Colonic mucosa (tissue), 4 donors: ENCODE data around the gene USP11. TPM values are rescaled to one million over a fixed set of nuclear protein-coding genes. Genes with fewer than 3 reads are reported as not detected.
A peak's percentile ranks its signal among the peaks of the same experiment; 100 is the strongest.

Experiments
- DNase-seq: peaks from one replicate; pipeline ENCODE4 v3.0.0-alpha.2; 2020
- H3K27ac ChIP-seq: fragments of 200-600 bp; one replicate; pipeline ENCODE4 v1.8.0; 2021
- H3K27me3 ChIP-seq: fragments of 200-600 bp; one replicate; pipeline ENCODE4 v1.8.0; 2021
- H3K36me3 ChIP-seq: fragments of 200-600 bp; one replicate; pipeline ENCODE4 v1.8.0; 2021
- H3K4me1 ChIP-seq: fragments of 200-600 bp; one replicate; pipeline ENCODE4 v1.8.0; 2021; ENCODE audit warnings: mild to moderate bottlenecking
- H3K4me3 ChIP-seq: fragments of 200-600 bp; one replicate; pipeline ENCODE4 v1.8.0; 2021
- H3K9ac ChIP-seq, 2 donors: one replicate each; pipeline ENCODE4 v1.7.0; 2013; ENCODE audit warnings: control low read depth in 2 of 2, low read depth in 2 of 2, low read length in 2 of 2
- H3K9me3 ChIP-seq: fragments of 200-600 bp; one replicate; pipeline ENCODE4 v1.8.0; 2021
- CTCF ChIP-seq: fragments of 200-600 bp; IDR thresholded peaks from one replicate; pipeline ENCODE4 v1.8.0; 2022; ENCODE audit warnings: antibody characterized with exemption, mild to moderate bottlenecking
- intact Hi-C: fragments of 100-400 bp; cut with DNase I; formaldehyde crosslinking; loops from one replicate; pipeline ENCODE4 v1.14.1; 2022
- total RNA-seq, 2 donors: library from RNA; stranded (reverse); fragmentation: NEBNext Ultra II Directional in 1 of 2; extraction: Animal tissue kit (Norgen Biotek cat#: 25700) in 1 of 2; gene quantifications; one replicate each; pipeline ENCODE4 v1.2.1, GENCODE V29; 2021
- donor health status: healthy.
- donor health status: DM: no; HTN: no; CAD: no.
- donor health status: DM: no; HTN: no; CAD: no.

Gene USP11
- total RNA-seq, 2 donors from 2014 or later, result 20.7 to 22.9 TPM

DNA sequence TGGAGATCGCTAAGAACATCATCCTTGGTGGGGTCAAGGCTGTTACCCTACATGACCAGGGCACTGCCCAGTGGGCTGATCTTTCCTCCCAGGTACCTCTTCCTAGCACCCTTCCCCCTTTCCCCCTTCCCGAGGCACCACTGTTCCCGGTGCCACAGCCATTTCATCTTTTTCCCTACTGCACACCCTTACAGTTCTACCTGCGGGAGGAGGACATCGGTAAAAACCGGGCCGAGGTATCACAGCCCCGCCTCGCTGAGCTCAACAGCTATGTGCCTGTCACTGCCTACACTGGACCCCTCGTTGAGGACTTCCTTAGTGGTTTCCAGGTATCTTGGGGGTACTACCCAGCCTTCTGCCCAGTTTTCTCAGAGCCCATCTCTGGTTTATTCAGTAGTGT is 33.5 kb upstream of the USP11 start:
- no peaks in the 10 kb centered on the region for H3K9me3 ChIP-seq
- H3K4me1 ChIP-seq, result peaks cover 16% of the 10 kb centered on the region
- H3K27me3 ChIP-seq, result no peaks in the 10 kb centered on the region
- intact Hi-C loops, result loop anchor here (10.0 kb wide), 1 partner anchor 326 kb away; no protein-coding TSS in a partner anchor
- no peak overlapping the region for H3K27ac ChIP-seq
- no peak for DNase-seq
- no peak overlapping the region for H3K9ac ChIP-seq
- no peak overlapping the region for H3K4me3 ChIP-seq
- TF ChIP-seq CTCF, result no peak
- peaks cover 39% of the 10 kb centered on the region for H3K36me3 ChIP-seq

DNA sequence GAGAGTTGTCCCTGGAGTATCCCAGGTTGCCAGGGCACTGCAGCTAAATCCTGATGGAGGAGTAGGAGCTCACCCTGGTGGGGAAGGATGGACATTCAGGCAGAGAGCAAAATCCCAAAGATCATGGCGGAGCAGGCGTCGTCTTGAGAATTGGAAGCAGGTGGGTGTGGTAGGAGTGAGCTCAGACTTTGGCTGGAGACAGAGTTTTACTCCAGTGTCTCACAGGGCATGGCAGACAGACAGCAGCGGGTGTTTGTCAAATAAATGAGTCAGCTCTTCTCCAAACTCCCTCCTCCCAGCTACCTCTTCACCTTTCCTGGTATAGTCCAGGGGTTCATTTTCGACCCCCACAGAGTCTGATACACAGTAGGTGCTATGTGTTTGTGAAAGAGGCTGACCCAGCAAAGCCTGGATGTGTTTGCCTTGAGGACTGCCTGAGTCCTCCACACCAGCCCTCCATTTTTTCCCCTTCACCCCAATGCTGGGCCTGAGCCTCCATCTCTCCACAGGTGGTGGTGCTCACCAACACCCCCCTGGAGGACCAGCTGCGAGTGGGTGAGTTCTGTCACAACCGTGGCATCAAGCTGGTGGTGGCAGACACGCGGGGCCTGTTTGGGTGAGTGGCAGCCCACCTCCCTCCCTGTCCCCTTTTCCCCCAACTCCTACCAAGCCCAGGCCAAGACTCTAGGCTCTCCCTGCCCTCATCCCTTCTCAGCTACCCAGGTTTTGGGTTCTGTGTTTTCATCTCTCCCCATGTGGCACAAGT is 32.2 kb upstream of the USP11 start:
- Histone ChIP-seq H3K27ac (no peak overlapping the region), H3K27me3 (no peaks in the 10 kb centered on the region), H3K4me1 (peaks cover 8% of the 10 kb centered on the region), H3K9me3 (no peaks in the 10 kb centered on the region), H3K36me3 (peaks cover 42% of the 10 kb centered on the region), H3K9ac (no peak overlapping the region), H3K4me3 (no peak overlapping the region)
- TF ChIP-seq CTCF, result no peak
- peak; percentile 65 for DNase-seq
- intact Hi-C loops, result no loop called here

DNA sequence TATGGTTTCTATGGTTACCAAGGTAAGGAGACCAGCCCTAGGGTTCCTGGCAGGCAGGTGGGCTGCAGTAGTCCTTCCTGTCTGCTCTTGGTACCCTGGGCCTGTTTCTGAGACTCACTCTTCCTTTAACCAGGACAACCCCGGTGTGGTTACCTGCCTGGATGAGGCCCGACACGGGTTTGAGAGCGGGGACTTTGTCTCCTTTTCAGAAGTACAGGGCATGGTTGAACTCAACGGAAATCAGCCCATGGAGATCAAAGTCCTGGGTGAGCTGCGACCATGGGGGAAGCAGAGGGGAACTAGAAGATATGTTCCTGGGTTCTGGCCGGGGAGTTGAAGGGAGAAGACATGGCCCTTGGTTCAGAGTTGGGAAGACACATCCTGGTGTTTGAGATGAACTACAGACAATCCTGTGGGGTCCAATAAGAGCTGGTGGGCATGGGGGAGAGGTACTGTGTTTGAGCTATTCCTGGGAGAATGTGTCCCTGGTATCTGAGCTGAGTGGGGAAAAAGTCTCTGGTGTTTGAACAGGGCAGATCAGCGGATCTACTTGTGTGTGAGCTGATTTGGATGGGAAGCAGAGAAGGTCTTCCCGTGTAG is 31.4 kb upstream of the USP11 start:
- Histone ChIP-seq H3K36me3 (peaks cover 47% of the 10 kb centered on the region), H3K9me3 (no peaks in the 10 kb centered on the region), H3K9ac (no peak overlapping the region), H3K27me3 (no peaks in the 10 kb centered on the region), H3K4me3 (no peak overlapping the region), H3K4me1 (no peaks in the 10 kb centered on the region), H3K27ac (no peak overlapping the region)
- intact Hi-C loops, result no loop called here
- TF ChIP-seq CTCF, result no peak
- DNase-seq, result no peak

- intact Hi-C loops, result no loop called here
- Histone ChIP-seq H3K9ac (no peak overlapping the region), H3K27me3 (no peaks in the 10 kb centered on the region), H3K27ac (no peak overlapping the region), H3K4me3 (no peak overlapping the region), H3K4me1 (no peaks in the 10 kb centered on the region), H3K36me3 (peaks cover 49% of the 10 kb centered on the region), H3K9me3 (no peaks in the 10 kb centered on the region)
- no peak for TF ChIP-seq CTCF
- DNase-seq, result no peak
Observed at GRCh38 chrX:47202316-47202715, 30.5 kb upstream of the USP11 start.

GRCh38 chrX:47202877-47203276 is 29.9 kb upstream of the USP11 start:
- DNase-seq, result no peak
- intact Hi-C loops, result no loop called here
- Histone ChIP-seq H3K9ac (no peak overlapping the region), H3K4me1 (no peaks in the 10 kb centered on the region), H3K36me3 (peaks cover 49% of the 10 kb centered on the region), H3K27ac (no peak overlapping the region), H3K27me3 (no peaks in the 10 kb centered on the region), H3K4me3 (no peak overlapping the region), H3K9me3 (no peaks in the 10 kb centered on the region)
- TF ChIP-seq CTCF, result no peak
